ENCODE results near the gene SRI. TPM values are rescaled to one million over a fixed set of nuclear protein-coding genes. Genes with fewer than 3 reads are reported as not detected.

The SRI gene
- total and polyA plus RNA-seq, 3 donors from 2014 or later: 53.1 to 96.1 (median 67.8) TPM

DNA sequence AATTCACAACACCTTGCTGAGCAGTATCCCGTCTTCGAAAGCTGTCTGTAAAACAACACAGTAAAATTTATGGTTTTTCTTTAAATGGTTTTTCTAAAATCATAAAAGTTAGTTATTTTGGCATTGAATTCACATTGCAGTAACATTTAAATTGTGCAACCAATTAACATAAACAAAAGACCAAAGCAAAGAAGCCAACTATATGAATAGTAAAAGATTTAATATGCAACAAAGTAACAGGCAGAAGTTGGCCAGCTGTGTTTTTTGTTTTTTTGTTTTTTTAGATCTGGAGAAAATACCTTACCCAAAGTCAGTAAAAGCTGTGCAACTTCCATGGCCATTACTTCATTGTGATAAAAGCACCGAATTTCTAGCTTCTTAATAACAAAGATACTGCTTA is 11.3 kb downstream of the SRI start:
- Histone ChIP-seq H3K36me3 (ENCODE audit: low read depth, missing control alignments) (no peaks in the 10 kb centered on the region), H3K27ac (no peak overlapping the region), H3K4me1 (no peaks in the 10 kb centered on the region), H3K4me3 (no peak overlapping the region), H3K9me3 (no peaks in the 10 kb centered on the region), H3K27me3 (no peaks in the 10 kb centered on the region)
- DNase-seq: no peak
- TF ChIP-seq, protein P1, sequence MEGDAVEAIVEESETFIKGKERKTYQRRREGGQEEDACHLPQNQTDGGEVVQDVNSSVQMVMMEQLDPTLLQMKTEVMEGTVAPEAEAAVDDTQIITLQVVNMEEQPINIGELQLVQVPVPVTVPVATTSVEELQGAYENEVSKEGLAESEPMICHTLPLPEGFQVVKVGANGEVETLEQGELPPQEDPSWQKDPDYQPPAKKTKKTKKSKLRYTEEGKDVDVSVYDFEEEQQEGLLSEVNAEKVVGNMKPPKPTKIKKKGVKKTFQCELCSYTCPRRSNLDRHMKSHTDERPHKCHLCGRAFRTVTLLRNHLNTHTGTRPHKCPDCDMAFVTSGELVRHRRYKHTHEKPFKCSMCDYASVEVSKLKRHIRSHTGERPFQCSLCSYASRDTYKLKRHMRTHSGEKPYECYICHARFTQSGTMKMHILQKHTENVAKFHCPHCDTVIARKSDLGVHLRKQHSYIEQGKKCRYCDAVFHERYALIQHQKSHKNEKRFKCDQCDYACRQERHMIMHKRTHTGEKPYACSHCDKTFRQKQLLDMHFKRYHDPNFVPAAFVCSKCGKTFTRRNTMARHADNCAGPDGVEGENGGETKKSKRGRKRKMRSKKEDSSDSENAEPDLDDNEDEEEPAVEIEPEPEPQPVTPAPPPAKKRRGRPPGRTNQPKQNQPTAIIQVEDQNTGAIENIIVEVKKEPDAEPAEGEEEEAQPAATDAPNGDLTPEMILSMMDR (IDR thresholded peaks at IDR 0.05): no peak
- no peak for TF ChIP-seq POLR2A (IDR thresholded peaks at IDR 0.05)
- intact Hi-C loops (cut with DNase I; ENCODE audit: low total_unique reads): no loop called here
- 86 to 94% methylated on average over 3 of the region's 3 CpGs for WGBS, 2 donors

DNA sequence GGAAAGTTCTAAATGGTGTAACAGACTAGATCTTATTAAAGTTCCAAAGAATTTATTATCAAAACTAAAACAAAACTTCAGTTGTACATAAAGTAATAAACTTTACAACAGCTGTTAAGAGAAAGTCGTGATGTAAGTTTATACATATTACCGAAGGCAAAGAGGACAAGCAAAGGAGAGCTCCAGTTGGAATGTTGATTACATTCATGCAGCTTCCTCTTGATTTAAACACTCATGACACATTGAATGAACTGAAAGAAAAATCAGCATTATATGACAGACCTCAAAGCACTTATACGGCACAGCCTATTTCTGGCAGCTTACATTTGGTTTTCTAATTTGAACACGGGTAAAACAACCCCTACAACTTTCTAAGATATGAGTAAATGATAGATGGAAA is 13.6 kb downstream of the SRI start:
- Histone ChIP-seq H3K27ac (no peak overlapping the region), H3K36me3 (ENCODE audit: low read depth, missing control alignments) (no peaks in the 10 kb centered on the region), H3K9me3 (no peaks in the 10 kb centered on the region), H3K27me3 (no peaks in the 10 kb centered on the region), H3K4me1 (no peaks in the 10 kb centered on the region), H3K4me3 (no peak overlapping the region)
- intact Hi-C loops (cut with DNase I; ENCODE audit: low total_unique reads): no loop called here
- TF ChIP-seq, protein P1 (IDR thresholded peaks at IDR 0.05): no peak
- no peak for TF ChIP-seq POLR2A (IDR thresholded peaks at IDR 0.05)
- DNase-seq: no peak
- WGBS, 2 donors: 82 to 89% methylated on average over 4 of the region's 4 CpGs

DNA sequence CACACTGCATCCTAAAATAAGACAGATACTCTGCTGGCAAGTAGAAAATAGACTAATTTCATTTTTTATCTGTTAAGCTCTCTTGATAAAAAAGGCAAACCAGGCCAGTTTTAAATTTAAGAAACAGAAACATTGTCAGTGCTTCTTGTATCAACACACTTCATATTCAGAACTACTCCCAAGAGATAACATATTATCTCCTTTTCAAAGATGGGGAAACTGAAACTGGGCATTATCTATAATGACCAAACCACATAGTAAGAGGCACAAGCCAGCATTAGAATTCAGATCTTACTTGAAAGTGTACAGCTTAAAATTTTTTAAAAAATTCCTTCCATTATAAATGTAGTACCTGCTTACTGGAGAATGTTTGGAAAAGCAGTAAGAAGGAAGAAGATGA is 14.7 kb downstream of the SRI start:
- Histone ChIP-seq H3K4me1 (no peaks in the 10 kb centered on the region), H3K4me3 (no peak overlapping the region), H3K36me3 (ENCODE audit: low read depth, missing control alignments) (no peaks in the 10 kb centered on the region), H3K9me3 (no peaks in the 10 kb centered on the region), H3K27ac (no peak overlapping the region), H3K27me3 (no peaks in the 10 kb centered on the region)
- intact Hi-C loops (cut with DNase I; ENCODE audit: low total_unique reads): no loop called here
- DNase-seq: no peak
- TF ChIP-seq, protein P1 (IDR thresholded peaks at IDR 0.05): no peak
- no peak for TF ChIP-seq POLR2A (IDR thresholded peaks at IDR 0.05)

- H3K36me3 ChIP-seq (ENCODE audit: low read depth, missing control alignments): no peaks in the 10 kb centered on the region
- no peak overlapping the region for H3K4me3 ChIP-seq
- WGBS, 2 donors: 87 to 98% methylated on average over 3 of the region's 3 CpGs
- no peaks in the 10 kb centered on the region for H3K27me3 ChIP-seq
- no peak for DNase-seq
- no peaks in the 10 kb centered on the region for H3K9me3 ChIP-seq
- no peaks in the 10 kb centered on the region for H3K4me1 ChIP-seq
- no peak for TF ChIP-seq POLR2A (IDR thresholded peaks at IDR 0.05)
- TF ChIP-seq, protein P1 (IDR thresholded peaks at IDR 0.05): no peak
- no peak overlapping the region for H3K27ac ChIP-seq
- intact Hi-C loops (cut with DNase I; ENCODE audit: low total_unique reads): no loop called here
Measured at GRCh38 chr7:88204525-88205110, 15.2 kb downstream of the SRI start.

DNA sequence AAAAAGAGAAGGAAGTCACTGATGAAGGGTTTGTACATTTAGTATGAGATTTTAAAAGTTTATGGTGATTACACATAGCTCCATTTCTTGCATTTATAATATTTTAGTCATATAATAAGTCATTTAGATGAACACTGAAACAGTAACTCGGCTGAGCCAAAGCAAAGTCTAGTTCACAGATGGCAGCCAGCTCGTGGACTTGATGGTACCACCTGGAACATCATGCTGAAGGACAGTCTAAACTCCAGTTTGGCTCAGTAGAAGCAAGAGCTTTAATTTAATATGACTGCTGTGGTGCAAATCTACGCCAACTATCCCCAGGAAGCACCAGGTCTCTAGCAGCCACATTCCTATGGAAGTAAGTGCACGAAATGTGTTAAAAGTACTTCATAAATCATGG is 16.4 kb downstream of the SRI start:
- intact Hi-C loops (cut with DNase I; ENCODE audit: low total_unique reads): no loop called here

More for the DNA sequence above, 16.4 kb downstream of the SRI start:
- H3K9me3 ChIP-seq: no peaks in the 10 kb centered on the region
- no peak overlapping the region for H3K4me3 ChIP-seq
- H3K27me3 ChIP-seq: no peaks in the 10 kb centered on the region
- no peak for DNase-seq
- 90 to 93% methylated on average over 4 of the region's 4 CpGs for WGBS, 2 donors
- H3K36me3 ChIP-seq (ENCODE audit: low read depth, missing control alignments): no peaks in the 10 kb centered on the region
- H3K27ac ChIP-seq: no peak overlapping the region
- TF ChIP-seq POLR2A (IDR thresholded peaks at IDR 0.05): no peak
- TF ChIP-seq, protein P1 (IDR thresholded peaks at IDR 0.05): no peak
- no peaks in the 10 kb centered on the region for H3K4me1 ChIP-seq

Measured in testis (tissue), 3 donors.